Ishikawa (cell line): Measurements from ENCODE around the gene NOSIP.
A peak's percentile ranks its signal among the peaks of the same experiment; 100 is the strongest.

Experiments
- CEBPB ChIP-seq: IDR thresholded peaks from 2 replicates; pipeline ENCODE4 v1.6.1; 2012
- CREB1 ChIP-seq: IDR thresholded peaks from 2 replicates; pipeline ENCODE4 v1.6.1; 2012; ENCODE audit warnings: low read depth
- EGR1 ChIP-seq: IDR thresholded peaks from 2 replicates; pipeline ENCODE4 v1.6.1; 2012
- EP300 ChIP-seq: IDR thresholded peaks from 2 replicates; pipeline ENCODE4 v1.6.1; 2012; ENCODE audit warnings: borderline replicate concordance
- FOXM1 ChIP-seq: IDR thresholded peaks from 2 replicates; pipeline ENCODE4 v1.6.1; 2012; ENCODE audit warnings: low read depth, borderline replicate concordance
- NFIC ChIP-seq: IDR thresholded peaks from 2 replicates; pipeline ENCODE4 v1.6.1; 2012
- RAD21 ChIP-seq: IDR thresholded peaks from 2 replicates; pipeline ENCODE4 v1.6.1; 2012; ENCODE audit warnings: low read depth
- TAF1 ChIP-seq: IDR thresholded peaks from 2 replicates; pipeline ENCODE4 v1.6.1; 2012; ENCODE audit warnings: low read depth, mild to moderate bottlenecking
- TCF12 ChIP-seq: IDR thresholded peaks from 2 replicates; pipeline ENCODE4 v1.6.1; 2012; ENCODE audit warnings: low read depth
- TEAD4 ChIP-seq: IDR thresholded peaks from 2 replicates; pipeline ENCODE4 v1.6.1; 2012
- YY1 ChIP-seq: IDR thresholded peaks from 2 replicates; pipeline ENCODE4 v1.6.1; 2012; ENCODE audit warnings: low read depth
- ZBTB7A ChIP-seq: IDR thresholded peaks from 2 replicates; pipeline ENCODE4 v1.6.1; 2012; ENCODE audit warnings: low read depth
- TF ChIP-seq, protein P1 (sequence below): IDR thresholded peaks from 2 replicates; pipeline ENCODE4 v1.6.1; 2012; ENCODE audit warnings: low read depth, mild to moderate bottlenecking
- TF ChIP-seq, protein P2 (sequence below): IDR thresholded peaks from 2 replicates; pipeline ENCODE4 v1.6.1; 2012
- TF ChIP-seq, protein P3 (sequence below): IDR thresholded peaks from 2 replicates; pipeline ENCODE4 v1.6.1; 2012

Gene NOSIP

DNA sequence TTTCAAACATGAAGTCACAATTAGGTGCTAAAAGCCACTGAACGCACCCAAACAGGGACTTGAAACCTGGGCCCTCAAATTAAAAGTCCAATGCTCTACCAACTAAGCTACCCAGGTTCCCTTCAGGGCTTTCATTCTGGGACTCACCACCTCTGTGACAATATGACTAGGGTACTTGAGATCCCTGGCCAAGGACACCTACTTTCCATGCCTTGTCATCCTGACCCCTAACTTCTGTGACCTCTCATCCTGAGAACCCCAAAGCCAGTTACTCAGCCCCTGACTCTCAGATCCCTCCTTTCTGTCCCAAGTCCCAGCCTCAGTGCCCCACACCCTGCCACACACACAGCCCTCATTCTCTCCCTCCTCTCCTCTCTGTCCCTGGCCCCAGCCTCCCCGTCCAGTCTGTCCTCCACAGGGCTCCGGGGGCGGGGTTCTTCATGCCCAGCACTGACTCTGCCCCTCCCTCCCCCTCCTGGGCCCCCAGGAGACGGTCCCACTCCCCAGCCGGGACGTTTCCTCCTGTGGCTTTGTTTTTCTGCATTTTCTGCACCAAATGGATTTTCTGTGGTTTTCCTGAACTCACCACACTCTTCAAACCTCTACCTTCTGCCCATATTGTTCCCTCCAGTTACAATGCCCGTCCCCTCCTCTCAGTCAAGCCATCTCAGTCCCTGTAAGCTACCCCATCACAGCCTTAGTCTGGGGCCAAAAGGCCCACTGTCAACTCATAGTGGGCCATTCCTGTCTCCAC is 45.5 kb downstream of the NOSIP start:
- TF ChIP-seq TCF12 = no peak

DNA sequence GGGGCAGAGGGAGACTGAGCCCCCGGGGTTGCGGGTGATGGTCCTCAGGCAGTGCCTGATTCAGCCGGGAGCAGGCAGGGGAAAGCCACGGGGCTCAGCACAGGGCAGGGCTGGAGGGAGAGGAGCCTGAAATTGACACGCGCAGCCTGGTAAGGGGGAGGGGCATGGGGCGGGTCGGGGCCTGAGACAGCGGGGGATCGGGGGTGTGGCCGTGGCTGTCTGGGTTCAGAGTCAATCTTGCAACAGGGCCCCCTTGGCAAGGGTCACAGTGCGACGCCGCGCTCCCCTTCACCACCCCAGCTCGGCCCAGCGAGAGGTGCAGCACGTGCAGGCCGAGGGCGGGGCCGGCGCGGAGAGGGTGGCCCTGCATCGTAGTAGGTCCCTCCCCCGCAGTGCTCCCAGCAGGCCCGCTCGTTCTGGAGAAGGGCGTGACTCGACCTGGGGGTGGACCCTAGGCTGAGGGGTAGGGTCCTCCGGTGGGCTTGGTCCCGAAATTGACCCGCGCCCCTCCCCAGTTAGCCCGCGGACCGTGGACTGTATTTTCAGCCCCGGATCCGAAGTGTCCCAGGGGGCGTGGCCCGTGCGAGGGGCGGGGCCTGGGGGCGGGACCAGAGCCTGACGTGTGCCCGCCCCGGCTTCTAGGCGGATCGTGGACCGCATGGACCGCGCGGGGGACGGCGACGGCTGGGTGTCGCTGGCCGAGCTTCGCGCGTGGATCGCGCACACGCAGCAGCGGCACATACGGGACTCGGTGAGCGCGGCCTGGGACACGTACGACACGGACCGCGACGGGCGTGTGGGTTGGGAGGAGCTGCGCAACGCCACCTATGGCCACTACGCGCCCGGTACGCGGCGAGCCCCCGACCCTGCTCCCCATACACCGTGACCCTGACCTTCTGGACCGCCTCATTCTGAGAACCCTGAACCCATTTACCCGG is 46.5 kb downstream of the NOSIP start:
- TF ChIP-seq ZBTB7A (peak; percentile 91; the same call in 1 of the 2 replicates), CEBPB (no peak), TAF1 (0 out of 2 replicates have a peak, but pooled peaks have one; percentile 18), FOXM1 (no peak), EGR1 (peak; percentile 38; the same call in 1 of the 2 replicates), NFIC (no peak), TCF12 (peak; percentile 55; the same call in 1 of the 2 replicates), TEAD4 (no peak), CREB1 (0 out of 2 replicates have a peak, but pooled peaks have one; percentile 14), YY1 (0 out of 2 replicates have a peak, but pooled peaks have one; percentile 12), RAD21 (no peak), EP300 (0 out of 2 replicates have a peak, but pooled peaks have one; percentile 31)
- TF ChIP-seq, protein P1, sequence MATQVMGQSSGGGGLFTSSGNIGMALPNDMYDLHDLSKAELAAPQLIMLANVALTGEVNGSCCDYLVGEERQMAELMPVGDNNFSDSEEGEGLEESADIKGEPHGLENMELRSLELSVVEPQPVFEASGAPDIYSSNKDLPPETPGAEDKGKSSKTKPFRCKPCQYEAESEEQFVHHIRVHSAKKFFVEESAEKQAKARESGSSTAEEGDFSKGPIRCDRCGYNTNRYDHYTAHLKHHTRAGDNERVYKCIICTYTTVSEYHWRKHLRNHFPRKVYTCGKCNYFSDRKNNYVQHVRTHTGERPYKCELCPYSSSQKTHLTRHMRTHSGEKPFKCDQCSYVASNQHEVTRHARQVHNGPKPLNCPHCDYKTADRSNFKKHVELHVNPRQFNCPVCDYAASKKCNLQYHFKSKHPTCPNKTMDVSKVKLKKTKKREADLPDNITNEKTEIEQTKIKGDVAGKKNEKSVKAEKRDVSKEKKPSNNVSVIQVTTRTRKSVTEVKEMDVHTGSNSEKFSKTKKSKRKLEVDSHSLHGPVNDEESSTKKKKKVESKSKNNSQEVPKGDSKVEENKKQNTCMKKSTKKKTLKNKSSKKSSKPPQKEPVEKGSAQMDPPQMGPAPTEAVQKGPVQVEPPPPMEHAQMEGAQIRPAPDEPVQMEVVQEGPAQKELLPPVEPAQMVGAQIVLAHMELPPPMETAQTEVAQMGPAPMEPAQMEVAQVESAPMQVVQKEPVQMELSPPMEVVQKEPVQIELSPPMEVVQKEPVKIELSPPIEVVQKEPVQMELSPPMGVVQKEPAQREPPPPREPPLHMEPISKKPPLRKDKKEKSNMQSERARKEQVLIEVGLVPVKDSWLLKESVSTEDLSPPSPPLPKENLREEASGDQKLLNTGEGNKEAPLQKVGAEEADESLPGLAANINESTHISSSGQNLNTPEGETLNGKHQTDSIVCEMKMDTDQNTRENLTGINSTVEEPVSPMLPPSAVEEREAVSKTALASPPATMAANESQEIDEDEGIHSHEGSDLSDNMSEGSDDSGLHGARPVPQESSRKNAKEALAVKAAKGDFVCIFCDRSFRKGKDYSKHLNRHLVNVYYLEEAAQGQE = no peak
- TF ChIP-seq, protein P2, sequence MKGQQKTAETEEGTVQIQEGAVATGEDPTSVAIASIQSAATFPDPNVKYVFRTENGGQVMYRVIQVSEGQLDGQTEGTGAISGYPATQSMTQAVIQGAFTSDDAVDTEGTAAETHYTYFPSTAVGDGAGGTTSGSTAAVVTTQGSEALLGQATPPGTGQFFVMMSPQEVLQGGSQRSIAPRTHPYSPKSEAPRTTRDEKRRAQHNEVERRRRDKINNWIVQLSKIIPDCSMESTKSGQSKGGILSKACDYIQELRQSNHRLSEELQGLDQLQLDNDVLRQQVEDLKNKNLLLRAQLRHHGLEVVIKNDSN = peak; percentile 85
- TF ChIP-seq, protein P3, sequence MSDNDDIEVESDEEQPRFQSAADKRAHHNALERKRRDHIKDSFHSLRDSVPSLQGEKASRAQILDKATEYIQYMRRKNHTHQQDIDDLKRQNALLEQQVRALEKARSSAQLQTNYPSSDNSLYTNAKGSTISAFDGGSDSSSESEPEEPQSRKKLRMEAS = peak; percentile 97

DNA sequence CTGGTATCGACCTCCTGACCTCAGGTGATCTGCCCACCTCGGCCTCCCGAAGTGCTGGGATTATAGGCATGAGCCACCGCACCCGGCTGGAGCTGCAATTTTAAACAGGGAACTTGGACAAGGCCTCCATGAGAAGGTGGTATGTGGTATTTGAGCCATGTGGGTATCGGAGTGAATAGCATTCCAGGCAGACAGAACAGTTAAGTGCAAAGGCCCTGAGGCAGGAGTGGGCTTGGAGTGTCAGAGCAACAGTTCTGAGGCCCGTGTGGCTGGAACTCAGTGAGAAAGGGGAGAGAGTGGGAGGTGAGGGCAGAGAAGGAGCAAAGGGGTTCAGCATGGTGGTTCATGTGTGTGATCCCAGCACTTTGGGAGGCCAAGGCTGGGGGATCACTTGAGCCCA is 49.6 kb downstream of the NOSIP start:
- TF ChIP-seq EGR1 = no peak
- no peak for TF ChIP-seq CREB1
- no peak for TF ChIP-seq CEBPB
- TF ChIP-seq NFIC = no peak
- TF ChIP-seq, protein P1 = no peak
- TF ChIP-seq, protein P3 = no peak
- no peak for TF ChIP-seq FOXM1
- no peak for TF ChIP-seq YY1
- TF ChIP-seq TCF12 = no peak
- TF ChIP-seq RAD21 = no peak
- no peak for TF ChIP-seq TAF1
- TF ChIP-seq, protein P2 = no peak
- no peak for TF ChIP-seq ZBTB7A
- TF ChIP-seq EP300 = no peak
- no peak for TF ChIP-seq TEAD4

DNA sequence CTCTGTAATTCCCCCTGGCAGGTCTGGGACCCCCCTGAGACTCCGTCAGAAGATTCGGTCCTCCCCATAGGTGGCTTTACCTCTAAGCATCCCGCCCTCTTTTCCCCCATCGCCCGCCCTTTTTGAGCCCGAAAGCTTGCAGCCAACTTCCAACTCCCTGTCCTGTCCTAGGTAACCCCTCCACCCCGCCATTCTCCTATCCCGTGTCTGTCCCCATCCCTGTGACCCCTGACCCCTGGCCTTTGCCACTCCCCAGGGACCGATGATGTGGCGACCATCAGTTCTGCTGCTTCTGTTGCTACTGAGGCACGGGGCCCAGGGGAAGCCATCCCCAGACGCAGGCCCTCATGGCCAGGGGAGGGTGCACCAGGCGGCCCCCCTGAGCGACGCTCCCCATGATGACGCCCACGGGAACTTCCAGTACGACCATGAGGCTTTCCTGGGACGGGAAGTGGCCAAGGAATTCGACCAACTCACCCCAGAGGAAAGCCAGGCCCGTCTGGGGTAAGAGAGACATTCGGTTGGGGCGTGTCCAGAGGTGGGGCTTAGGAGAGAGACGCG is 52.1 kb downstream of the NOSIP start:
- TF ChIP-seq CEBPB = no peak
- TF ChIP-seq EP300 = no peak
- no peak for TF ChIP-seq FOXM1
- TF ChIP-seq TEAD4 = no peak
- TF ChIP-seq, protein P1 = no peak
- no peak for TF ChIP-seq NFIC
- no peak for TF ChIP-seq ZBTB7A
- TF ChIP-seq, protein P2 = no peak
- TF ChIP-seq TCF12 = no peak
- TF ChIP-seq YY1 = no peak
- no peak for TF ChIP-seq RAD21
- TF ChIP-seq EGR1 = no peak
- TF ChIP-seq, protein P3 = no peak
- no peak for TF ChIP-seq TAF1
- TF ChIP-seq CREB1 = no peak
